ENCODE measurements around the gene PLEKHG3.

- TF ChIP-seq TAF1 (IDR thresholded peaks at IDR 0.05; ENCODE audit: low read depth, low read length), result no peak
- TF ChIP-seq POLR2AphosphoS5 (IDR thresholded peaks at IDR 0.05; ENCODE audit: low read depth, low read length), result no peak
- TF ChIP-seq POLR2A (IDR thresholded peaks at IDR 0.05; ENCODE audit: low read depth, low read length), result no peak
- TF ChIP-seq POU2F2 (IDR thresholded peaks at IDR 0.05; ENCODE audit: low read depth, low read length), result no peak
These were observed 15.4 kb upstream of the PLEKHG3 start for GRCh38 chr14:64688811-64689281.

Measured in GM12891 (cell line).